ENCODE data around the gene RNU4-1. TPM values are rescaled to one million over a fixed set of nuclear protein-coding genes. Genes with fewer than 3 reads are reported as not detected.

Gene RNU4-1

Small RNAs within 50 kb of the gene (small RNA-seq; reads per million reads assigned to genes)
- 3,931 reads per million, percentile 99 among the genes with 10 or more reads in this experiment for gene RNU4-1 (ENCODE audit: insufficient read depth)
- 1,116 reads per million, percentile 99 among the genes with 10 or more reads in this experiment for gene RNU4-2 (ENCODE audit: insufficient read depth)
- gene RNU6-1088P (ENCODE audit: insufficient read depth), result not detected

All from neuronal stem cell (in vitro differentiated cells).